K562 (cell line): ENCODE results near the gene SERINC5. TPM values are rescaled to one million over a fixed set of nuclear protein-coding genes. Genes with fewer than 3 reads are reported as not detected.

Experiments
- ASH1L ChIP-seq: fragments of 450-650 bp; IDR thresholded peaks from 2 replicates; pipeline ENCODE4 v1.6.1; 2018; ENCODE audit warnings: borderline replicate concordance, mild to moderate bottlenecking, low read depth; ENCODE audit not compliant: partially characterized antibody
- CHCHD3 ChIP-seq: fragments of 250-450 bp; sonication (Bioruptor Pico); IDR thresholded peaks from 2 replicates; pipeline ENCODE4 v2.1.2; 2022; ENCODE audit warnings: mild to moderate bottlenecking
- FOXK2 ChIP-seq, 2 experiments: fragments of 450-650 bp; IDR thresholded peaks in 1 of 2; conservative IDR thresholded peaks in 1 of 2; 2 replicates each; pipeline ENCODE4 v1.6.1; 2016; ENCODE audit warnings: low read depth in 2 of 2, mild to moderate bottlenecking in 1 of 2
- HNRNPLL ChIP-seq: fragments of 200-400 bp; formaldehyde crosslinking; IDR thresholded peaks from 2 replicates; pipeline ENCODE4 v1.6.1; 2017; ENCODE audit warnings: low read length, low read depth, mild to moderate bottlenecking; ENCODE audit not compliant: poor library complexity, severe bottlenecking
- KAT2B ChIP-seq: IDR thresholded peaks from one replicate; pipeline ENCODE4 v1.6.1; 2012; ENCODE audit warnings: low read depth, mild to moderate bottlenecking, control low read depth, inconsistent platforms, low read length, moderate library complexity
- MAX ChIP-seq: sonication (generic); formaldehyde crosslinking; IDR thresholded peaks from 2 replicates; pipeline ENCODE4 v1.9.0; 2022; ENCODE audit warnings: mild to moderate bottlenecking, missing genetic modification reagents
- MGA ChIP-seq: fragments of 450-650 bp; IDR thresholded peaks from 2 replicates; pipeline ENCODE4 v1.6.1; 2016; ENCODE audit warnings: mild to moderate bottlenecking, moderate library complexity
- NFRKB ChIP-seq: fragments of 450-650 bp; IDR thresholded peaks from 2 replicates; pipeline ENCODE4 v1.6.1; 2016; ENCODE audit warnings: low read depth
- NR0B1 ChIP-seq: fragments of 450-650 bp; IDR thresholded peaks from one replicate; pipeline ENCODE4 v1.6.1; 2018; ENCODE audit warnings: mild to moderate bottlenecking, moderate library complexity; ENCODE audit not compliant: partially characterized antibody
- PCBP2 ChIP-seq: fragments of 200-400 bp; formaldehyde crosslinking; IDR thresholded peaks from 2 replicates; pipeline ENCODE4 v1.6.1; 2018; ENCODE audit warnings: low read length, low read depth, mild to moderate bottlenecking, moderate library complexity; ENCODE audit not compliant: poor library complexity, severe bottlenecking
- PHF8 ChIP-seq: fragments of 200-600 bp; sonication (generic); IDR thresholded peaks from 2 replicates; pipeline ENCODE4 v1.6.1; 2012; ENCODE audit warnings: mixed run types, mild to moderate bottlenecking, inconsistent platforms, low read length, moderate library complexity, borderline replicate concordance
- ZFX ChIP-seq: sonication (generic); formaldehyde crosslinking; IDR thresholded peaks from 2 replicates; pipeline ENCODE4 v1.8.0; 2022; ENCODE audit warnings: mild to moderate bottlenecking, missing genetic modification reagents, moderate library complexity
- ZNF699 ChIP-seq: fragments of 250-450 bp; sonication (Bioruptor Pico); IDR thresholded peaks from 2 replicates; pipeline ENCODE4 v1.8.0; 2021; ENCODE audit warnings: mild to moderate bottlenecking, moderate library complexity; ENCODE audit not compliant: insufficient replicate concordance
- polyA plus RNA-seq, 8 experiments: library from polyadenylated mRNA; depleted of rRNA in 4 of 8; stranded (reverse) in 5 of 8; unstranded in 3 of 8; fragments of >200 nt; fragmentation: Nextera tagmentation in 2 of 8; fragmentation: Illumina TruSeq in 1 of 8; extraction: Ambion mirVana in 2 of 8; extraction: Trizol in 1 of 8; gene quantifications; 2 replicates each; pipeline versions ENCODE4 v1.2.1 to v1.2.3, GENCODE V29; 2011 to 2014; ENCODE audit warnings: inconsistent platforms in 1 of 8, missing spikeins in 1 of 8
- total RNA-seq, 7 experiments: library from RNA; depleted of rRNA in 6 of 7; stranded (reverse); fragments of >200 nt in 6 of 7; fragmentation: Illumina TruSeq in 2 of 7; extraction: Trizol in 2 of 7; gene quantifications; 2 replicates each; pipeline versions ENCODE4 v1.2.1 to v1.2.3, GENCODE V29; 2011 to 2021; ENCODE audit warnings: low replicate concordance in 1 of 7

The SERINC5 gene
- total and polyA plus RNA-seq, 9 of the 15 experiments (the other 6 are each of a cell fraction or from before 2014, with no cell fraction given): 1.4 to 7.9 (median 3.7) TPM

- TF ChIP-seq MGA: no peak
- no peak for TF ChIP-seq NFRKB
- TF ChIP-seq MAX (CRISPR knock-in tag): no peak
- no peak for TF ChIP-seq NR0B1
- TF ChIP-seq ZFX (CRISPR knock-in tag): no peak
- TF ChIP-seq FOXK2 (conservative IDR thresholded peaks at IDR 0.05 in 1 of 2, IDR thresholded peaks at IDR 0.05 in 1 of 2; ENCODE audit: low read depth in 2 of 2): no peak
- no peak for TF ChIP-seq KAT2B
- TF ChIP-seq ZNF699: no peak
- TF ChIP-seq HNRNPLL: no peak
- no peak for TF ChIP-seq PHF8
- TF ChIP-seq PCBP2: no peak
- TF ChIP-seq ASH1L: no peak
- no peak for TF ChIP-seq CHCHD3 (CRISPR knock-in tag)
These were observed 179.5 kb downstream of the SERINC5 start (continued) for GRCh38 chr5:80076131-80077050.
